Heart left ventricle (tissue), 16 donors: ENCODE measurements around the gene SAMD4B. TPM values are rescaled to one million over a fixed set of nuclear protein-coding genes. Genes with fewer than 3 reads are reported as not detected.

ENCODE experiments used
- ATAC-seq, 4 donors: fragments of 200-7000 bp; cut with Tn5 transposase; one replicate each; pipeline ENCODE4 v1.9.1; 2020 to 2022; ENCODE audit warnings: moderate library complexity in 4 of 4, mild to moderate bottlenecking in 3 of 4, moderate number of reproducible peaks in 1 of 4
- DNase-seq, 5 donors: peaks; one replicate each; pipeline ENCODE4 v3.0.0-alpha.2; 2020
- H3K27ac ChIP-seq, 12 donors: fragments of 200-600 bp; sonication (generic) in 4 of 12; one replicate each; pipeline versions ENCODE4 v1.5.0 to v1.8.0; 2016 to 2022; ENCODE audit warnings: mild to moderate bottlenecking in 2 of 12
- H3K27me3 ChIP-seq, 9 donors: fragments of 200-600 bp; sonication (generic) in 2 of 9; one replicate each; pipeline versions ENCODE4 v1.5.1 to v1.8.0; 2016 to 2022; ENCODE audit warnings: mild to moderate bottlenecking in 3 of 9
- H3K36me3 ChIP-seq, 9 donors: fragments of 200-600 bp; sonication (generic) in 2 of 9; one replicate each; pipeline versions ENCODE4 v1.5.0 to v1.8.0; 2018 to 2022; ENCODE audit warnings: mild to moderate bottlenecking in 2 of 9
- H3K4me1 ChIP-seq, 12 donors: fragments of 200-600 bp; sonication (generic) in 4 of 12; one replicate each; pipeline versions ENCODE4 v1.5.0 to v1.8.0; 2016 to 2022; ENCODE audit warnings: mild to moderate bottlenecking in 3 of 12
- H3K4me3 ChIP-seq, 12 donors: fragments of 200-600 bp; sonication (generic) in 4 of 12; one replicate each; pipeline versions ENCODE4 v1.5.0 to v1.8.0; 2017 to 2022; ENCODE audit warnings: mild to moderate bottlenecking in 9 of 12, moderate library complexity in 4 of 12
- H3K9me3 ChIP-seq, 12 donors: fragments of 200-600 bp; sonication (generic) in 4 of 12; one replicate each; pipeline versions ENCODE4 v1.5.0 to v1.8.0; 2016 to 2022; ENCODE audit warnings: mild to moderate bottlenecking in 1 of 12
- CTCF ChIP-seq, 12 donors: fragments of 200-600 bp; sonication (generic) in 4 of 12; IDR thresholded peaks; one replicate each; pipeline versions ENCODE4 v1.5.0 to v1.8.0; 2018 to 2022; ENCODE audit warnings: antibody characterized with exemption in 12 of 12, mild to moderate bottlenecking in 5 of 12
- POLR2A ChIP-seq, 2 donors: fragments of 450-650 bp; IDR thresholded peaks; one replicate each; pipeline ENCODE4 v1.6.1; 2017; ENCODE audit warnings: antibody characterized with exemption in 2 of 2, mild to moderate bottlenecking in 2 of 2, moderate library complexity in 2 of 2
- WGBS, 4 donors: extraction: QIAGEN DNeasy Blood & Tissue Kit in 2 of 4; methylation state at CpG; one replicate each; pipeline versions ENCODE4 v1.1.5 to v1.1.7; 2013 to 2018; 5-methylcytosine and 5-hydroxymethylcytosine counted together
- intact Hi-C, 10 donors: fragments of 100-400 bp; cut with DNase I; formaldehyde crosslinking; loops; one replicate each; pipeline versions ENCODE4 v1.11.1 to v1.14.2; 2022
- polyA plus RNA-seq, 2 donors: library from polyadenylated mRNA; stranded (reverse); fragments of 200-250 nt; gene quantifications; one replicate each; pipeline ENCODE4 v1.2.3, GENCODE V29; 2013
- total RNA-seq, 9 donors: library from RNA; depleted of rRNA in 2 of 9; stranded (reverse); fragments of >200 nt in 2 of 9; fragmentation: NEBNext Ultra II Directional in 3 of 9; extraction: Animal tissue kit (Norgen Biotek cat#: 25700) in 3 of 9; gene quantifications; one replicate each; pipeline versions ENCODE4 v1.1.0 to v1.2.4, GENCODE V29; 2016 to 2023
- donor health status: ischemic (EF 13 %, LVEDD 7.1; RV severe dilation, severe dysfunction).
- donor health status: healthy with polysubstance abuse.
- donor health status: DM: no; HTN: yes; CAD: no.
- donor health status: DM: no; HTN: no; CAD: no.
- donor health status: ischemic (EF 25% LVEDD 6.9; RV normal size, moderate dysfunction).
- donor health status: ischemic (EF 25% LVEDD 5.7; RV mildly dilated, moderate dysfunction).
- donor health status: healthy.
- donor health status: DM: yes; HTN: yes; CAD: no.
- donor health status: ischemic (EF 35%, LVEDD 5.7; RV mildly dilated, moderate dysfunction).
- donor health status: nonischemic (EF 11% LVEDD 7.7; RV severe dilation, severe dysfunction).
- donor health status: DM: yes; HTN: yes; CAD: no.
- donor health status: PGD.
- donor health status: ischemic (EF 29% LVEDD 5.4; RV normal size, mild dysfunction).
- donor health status: nonischemic (EF 23%, LVEDD 6.1; RV moderate dilation, normal function).

Gene SAMD4B
- total and polyA plus RNA-seq, 11 donors = 34.9 to 101 (median 54.4) TPM

GRCh38 chr19:39321117-39321831 lies 20.9 kb upstream of the SAMD4B start:
- Histone ChIP-seq H3K27me3 (peaks cover 0 to 15% (median 0%) of the 10 kb centered on the region in 9 donors), H3K4me1 (peaks cover 0 to 13% (median 0%) of the 10 kb centered on the region in 12 donors), H3K27ac (no peak overlapping the region), H3K36me3 (no peaks in the 10 kb centered on the region), H3K9me3 (no peaks in the 10 kb centered on the region), H3K4me3 (peak overlapping the region in 6 of 12 donors; percentile 20 to 61 (median 42))
- DNase-seq = no peak
- 21 to 89% (median 35%) methylated on average over 2 to 10 of the region's 10 CpGs for WGBS, 4 donors
- ATAC-seq = no peak
- intact Hi-C loops = loop anchor here in 4 of 10 donors (5.0 to 10.0 kb wide), 4 partner anchors 126 to 366 kb away; partner anchors contain the start of gene NCCRP1 (in 1 of the 4)
- TF ChIP-seq CTCF (IDR thresholded peaks at IDR 0.05) (no peak), POLR2A (IDR thresholded peaks at IDR 0.05) (no peak)

GRCh38 chr19:39321832-39322176 lies 20.4 kb upstream of the SAMD4B start:
- H3K27me3 ChIP-seq = peaks cover 0 to 15% (median 0%) of the 10 kb centered on the region in 9 donors
- no peak for ATAC-seq
- intact Hi-C loops = loop anchor here in 4 of 10 donors (5.0 to 10.0 kb wide), 4 partner anchors 127 to 367 kb away; partner anchors contain the start of gene NCCRP1 (in 1 of the 4)
- no peaks in the 10 kb centered on the region for H3K9me3 ChIP-seq
- DNase-seq = no peak
- TF ChIP-seq POLR2A (IDR thresholded peaks at IDR 0.05) = no peak
- TF ChIP-seq CTCF (IDR thresholded peaks at IDR 0.05) = no peak
- peaks cover 0 to 13% (median 0%) of the 10 kb centered on the region in 12 donors for H3K4me1 ChIP-seq
- H3K4me3 ChIP-seq = no peak overlapping the region
- H3K27ac ChIP-seq = no peak overlapping the region
- peaks cover 0 to 1% (median 0%) of the 10 kb centered on the region in 9 donors for H3K36me3 ChIP-seq

- 87 to 88% (median 87%) methylated on average over 5 of the region's 5 CpGs for WGBS, 4 donors
- H3K36me3 ChIP-seq = peaks cover 0 to 14% (median 0%) of the 10 kb centered on the region in 9 donors
- intact Hi-C loops = loop anchor here in 4 of 10 donors (2.0 to 10.0 kb wide), 5 partner anchors 130 to 370 kb away; partner anchors contain the start of gene NCCRP1 (in 1 of the 4)
- TF ChIP-seq POLR2A (IDR thresholded peaks at IDR 0.05) = no peak
- no peak for TF ChIP-seq CTCF (IDR thresholded peaks at IDR 0.05)
- H3K4me1 ChIP-seq = peaks cover 0 to 22% (median 2%) of the 10 kb centered on the region in 12 donors
- ATAC-seq = no peak
- H3K9me3 ChIP-seq = no peaks in the 10 kb centered on the region
- H3K4me3 ChIP-seq = no peak overlapping the region
- no peak overlapping the region for H3K27ac ChIP-seq
- no peak for DNase-seq
- H3K27me3 ChIP-seq = peaks cover 0 to 15% (median 0%) of the 10 kb centered on the region in 9 donors
Measured at GRCh38 chr19:39324242-39324842, 17.9 kb upstream of the SAMD4B start.
